Lower lobe of right lung (tissue), 2 donors: ENCODE data around the gene SCLY. TPM values are rescaled to one million over a fixed set of nuclear protein-coding genes. Genes with fewer than 3 reads are reported as not detected.
"Not testable (repeated sequence)": the region's sequence is repeated elsewhere in the genome, so short reads cannot be mapped to it uniquely, and the experiment has no call there.

Experiments
- ATAC-seq, 2 donors: fragments of 200-7000 bp; cut with Tn5 transposase; one replicate each; pipeline ENCODE4 v1.9.1; 2020 to 2022; ENCODE audit warnings: mild to moderate bottlenecking in 2 of 2, moderate library complexity in 2 of 2
- DNase-seq: peaks from one replicate; pipeline ENCODE4 v3.0.0-alpha.2; 2020
- H3K27ac ChIP-seq: fragments of 200-600 bp; one replicate; pipeline ENCODE4 v1.8.0; 2022
- H3K27me3 ChIP-seq: fragments of 200-600 bp; one replicate; pipeline ENCODE4 v1.8.0; 2022; ENCODE audit warnings: low read depth
- H3K36me3 ChIP-seq: fragments of 200-600 bp; one replicate; pipeline ENCODE4 v1.8.0; 2022; ENCODE audit warnings: mild to moderate bottlenecking
- H3K4me1 ChIP-seq: fragments of 200-600 bp; one replicate; pipeline ENCODE4 v1.8.0; 2022
- H3K4me3 ChIP-seq: fragments of 200-600 bp; one replicate; pipeline ENCODE4 v1.8.0; 2022; ENCODE audit warnings: mild to moderate bottlenecking
- H3K9me3 ChIP-seq: fragments of 200-600 bp; one replicate; pipeline ENCODE4 v1.8.0; 2022
- intact Hi-C: fragments of 100-400 bp; cut with DNase I; formaldehyde crosslinking; loops from one replicate; pipeline ENCODE4 v1.11.0; 2022
- total RNA-seq: library from RNA; stranded (reverse); fragmentation: NEBNext Ultra II Directional; extraction: Animal tissue kit (Norgen Biotek cat#: 25700); gene quantifications from one replicate; pipeline ENCODE4 v1.2.1, GENCODE V29; 2021
- TF ChIP-seq, protein P1 (sequence below): fragments of 200-600 bp; IDR thresholded peaks from one replicate; pipeline ENCODE4 v1.8.0; 2022; ENCODE audit warnings: antibody characterized with exemption, mild to moderate bottlenecking
- donor health status: DM: no; HTN: yes; CAD: no; lungs with severe emphysema.

The SCLY gene
- total RNA-seq, 1 donor from 2014 or later: 12.4 TPM

DNA sequence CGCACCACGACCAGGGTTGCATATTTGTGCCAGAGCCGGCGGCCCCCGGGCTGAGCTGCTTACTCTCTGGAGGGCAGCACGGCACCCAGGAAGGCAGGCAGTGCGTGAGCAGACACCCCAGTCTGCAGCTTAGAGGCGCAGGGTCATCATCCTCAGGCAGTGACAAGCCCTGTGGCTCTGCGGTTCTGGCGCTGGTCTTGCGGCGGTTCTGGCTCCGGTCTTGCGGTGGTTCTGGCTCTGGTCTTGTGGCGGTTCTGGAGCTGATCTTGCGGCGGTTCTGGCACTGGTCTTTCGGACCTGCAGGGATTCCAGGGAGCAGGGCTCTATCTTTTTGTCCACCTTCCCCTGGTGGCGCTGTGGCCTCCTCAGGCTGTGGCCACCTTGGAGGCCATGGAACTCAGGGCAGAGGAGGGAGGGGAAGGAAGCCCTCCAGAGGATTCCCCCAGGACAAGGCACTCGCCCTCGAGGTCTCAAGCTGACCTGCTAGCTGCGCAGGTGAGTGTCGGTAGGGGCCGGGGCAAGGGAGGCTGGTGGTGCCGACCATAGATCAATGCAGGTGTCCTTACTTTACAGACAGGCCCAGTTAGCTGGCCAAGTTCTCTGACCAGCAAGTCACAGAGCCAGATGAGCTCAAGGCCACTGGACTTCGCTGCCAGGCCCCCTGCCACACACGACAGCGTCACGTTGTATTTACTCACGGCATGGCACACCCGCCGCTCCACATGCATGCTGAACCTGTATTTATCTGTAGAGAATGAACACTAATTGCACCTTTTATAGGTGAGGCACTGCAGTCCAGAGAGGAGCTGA is 54.3 kb downstream of the SCLY start:
- ATAC-seq (no peak), DNase-seq (peak; percentile 30)
- Histone ChIP-seq H3K4me3 (no peak overlapping the region), H3K9me3 (no peaks in the 10 kb centered on the region), H3K36me3 (no peaks in the 10 kb centered on the region), H3K27me3 (peaks cover 22% of the 10 kb centered on the region), H3K4me1 (no peaks in the 10 kb centered on the region), H3K27ac (no peak overlapping the region)
- intact Hi-C loops: no loop called here
- TF ChIP-seq, protein P1, sequence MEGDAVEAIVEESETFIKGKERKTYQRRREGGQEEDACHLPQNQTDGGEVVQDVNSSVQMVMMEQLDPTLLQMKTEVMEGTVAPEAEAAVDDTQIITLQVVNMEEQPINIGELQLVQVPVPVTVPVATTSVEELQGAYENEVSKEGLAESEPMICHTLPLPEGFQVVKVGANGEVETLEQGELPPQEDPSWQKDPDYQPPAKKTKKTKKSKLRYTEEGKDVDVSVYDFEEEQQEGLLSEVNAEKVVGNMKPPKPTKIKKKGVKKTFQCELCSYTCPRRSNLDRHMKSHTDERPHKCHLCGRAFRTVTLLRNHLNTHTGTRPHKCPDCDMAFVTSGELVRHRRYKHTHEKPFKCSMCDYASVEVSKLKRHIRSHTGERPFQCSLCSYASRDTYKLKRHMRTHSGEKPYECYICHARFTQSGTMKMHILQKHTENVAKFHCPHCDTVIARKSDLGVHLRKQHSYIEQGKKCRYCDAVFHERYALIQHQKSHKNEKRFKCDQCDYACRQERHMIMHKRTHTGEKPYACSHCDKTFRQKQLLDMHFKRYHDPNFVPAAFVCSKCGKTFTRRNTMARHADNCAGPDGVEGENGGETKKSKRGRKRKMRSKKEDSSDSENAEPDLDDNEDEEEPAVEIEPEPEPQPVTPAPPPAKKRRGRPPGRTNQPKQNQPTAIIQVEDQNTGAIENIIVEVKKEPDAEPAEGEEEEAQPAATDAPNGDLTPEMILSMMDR: no peak

DNA sequence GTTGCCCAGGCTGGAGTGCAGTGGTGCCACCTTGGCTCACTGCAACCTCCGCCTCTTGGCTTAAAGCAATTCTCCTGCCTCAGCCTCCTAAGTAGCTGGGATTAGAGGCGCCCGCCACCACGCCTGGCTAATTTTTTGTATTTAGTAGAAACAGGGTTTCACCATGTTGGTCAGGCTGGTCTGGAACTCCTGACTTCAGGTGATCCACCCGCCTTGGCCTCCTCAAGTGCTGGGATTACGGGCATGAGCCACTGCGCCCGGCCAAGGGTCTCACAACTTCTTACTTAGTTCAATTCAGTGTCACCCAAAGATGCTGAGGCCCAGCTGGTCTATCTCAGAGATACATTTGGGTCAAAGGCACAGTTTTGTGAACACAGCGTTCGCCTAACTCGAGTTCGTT is 54.9 kb downstream of the SCLY start:
- H3K27ac ChIP-seq, H3K4me1 ChIP-seq, ATAC-seq, H3K36me3 ChIP-seq, H3K4me3 ChIP-seq, intact Hi-C loops, H3K9me3 ChIP-seq: not testable (repeated sequence)
- DNase-seq: peak; percentile 30
- H3K27me3 ChIP-seq: peaks cover 26% of the 10 kb centered on the region

DNA sequence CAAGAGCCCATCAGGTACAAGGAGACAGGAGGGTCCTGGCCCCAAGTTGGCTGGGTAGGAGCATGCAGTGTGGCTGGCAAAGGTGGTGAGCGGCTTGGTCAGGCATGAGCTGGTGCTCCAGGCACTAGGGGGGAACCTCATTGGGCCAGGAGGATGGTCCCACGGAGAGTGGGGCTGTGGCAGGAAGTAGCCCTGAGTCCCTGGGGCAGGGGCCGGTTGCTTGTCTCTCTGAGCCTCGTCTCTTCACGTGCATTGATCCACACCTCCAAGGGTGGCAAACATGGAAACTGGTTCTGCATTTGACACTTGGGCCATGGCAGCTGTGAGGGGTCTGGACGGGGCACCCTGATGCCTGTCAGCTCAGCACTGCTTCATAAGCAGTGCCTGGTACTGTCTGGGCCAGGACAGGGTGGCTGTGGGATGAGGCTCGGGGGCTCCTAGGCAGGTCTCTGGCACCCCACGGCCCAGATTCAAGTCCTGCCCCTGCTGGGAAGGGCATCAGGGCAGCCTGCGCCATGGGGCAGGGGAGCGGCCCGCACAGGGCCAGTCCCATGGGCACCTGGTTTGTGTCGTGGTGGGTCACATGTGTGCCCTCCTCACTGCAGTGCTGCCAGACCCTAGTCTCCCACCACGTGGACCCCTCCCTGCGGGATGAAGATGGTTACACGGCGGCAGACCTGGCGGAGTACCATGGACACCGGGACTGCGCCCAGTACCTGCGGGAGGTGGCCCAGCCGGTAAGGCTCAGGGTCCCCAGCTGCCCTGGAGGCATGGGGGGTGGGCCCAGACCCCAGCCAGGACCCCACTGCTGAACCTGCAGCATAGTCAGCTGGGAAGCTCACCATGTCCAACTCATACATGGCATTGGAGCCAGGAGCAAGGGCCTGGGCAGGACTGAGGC is 55.7 kb downstream of the SCLY start:
- H3K27me3 ChIP-seq: peaks cover 32% of the 10 kb centered on the region
- H3K4me1 ChIP-seq: no peaks in the 10 kb centered on the region
- ATAC-seq: peak in 1 of 2 donors; percentile 9
- no peak overlapping the region for H3K27ac ChIP-seq
- no peaks in the 10 kb centered on the region for H3K36me3 ChIP-seq
- H3K9me3 ChIP-seq: no peaks in the 10 kb centered on the region
- TF ChIP-seq, protein P1: no peak
- no peak overlapping the region for H3K4me3 ChIP-seq
- intact Hi-C loops: no loop called here
- DNase-seq: peak; percentile 33

DNA sequence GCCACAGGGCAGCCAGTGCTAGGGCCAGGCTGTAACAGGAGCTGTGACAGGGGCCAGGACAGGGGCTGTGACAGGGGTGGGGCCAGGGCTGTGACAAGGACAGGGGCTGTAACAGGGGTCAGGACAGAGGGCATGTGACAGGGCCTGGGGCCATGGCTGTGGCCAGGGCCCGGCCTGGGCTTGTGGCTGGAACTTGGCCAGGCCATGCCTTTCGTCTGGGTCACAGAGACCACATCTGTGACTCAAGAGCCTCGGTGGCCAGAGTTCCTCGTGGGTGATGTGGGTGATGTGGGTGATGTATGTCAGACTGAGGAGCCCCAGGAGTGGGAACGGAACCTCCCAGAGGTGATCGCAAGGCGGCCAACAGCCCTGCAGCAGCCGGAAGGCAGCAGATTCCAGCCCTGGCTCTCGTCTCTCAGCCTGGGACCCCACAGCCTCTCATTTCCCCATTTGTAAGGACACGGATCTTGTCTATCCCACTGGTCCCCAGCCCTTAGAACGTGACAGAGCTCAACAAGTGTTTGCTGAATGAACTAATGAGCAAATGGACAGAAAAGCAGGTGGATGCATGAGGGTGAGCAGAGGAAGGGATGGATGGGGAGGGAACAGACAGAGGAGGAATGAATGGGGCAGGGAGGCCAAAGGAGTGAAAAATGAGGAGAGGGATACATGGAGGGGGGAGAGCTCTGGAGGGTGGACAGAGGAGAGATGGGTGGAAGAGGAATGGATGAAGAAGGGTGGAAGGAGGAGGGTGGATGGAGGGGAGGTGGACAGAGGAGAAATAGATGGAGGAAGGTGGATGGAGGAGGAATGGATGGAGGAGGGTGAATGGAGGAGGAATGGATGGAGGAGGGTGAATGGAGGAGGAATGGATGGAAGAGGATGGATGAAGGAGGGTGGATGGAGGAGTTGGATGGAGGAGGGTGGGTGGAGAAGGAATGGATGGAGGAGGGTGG is 56.7 kb downstream of the SCLY start:
- ATAC-seq (peak in 1 of 2 donors; percentile 6), DNase-seq (no peak)
- no peak overlapping the region for H3K4me3 ChIP-seq
- no peaks in the 10 kb centered on the region for H3K9me3 ChIP-seq
- intact Hi-C loops: no loop called here
- H3K36me3 ChIP-seq: no peaks in the 10 kb centered on the region
- H3K4me1 ChIP-seq: no peaks in the 10 kb centered on the region
- H3K27ac ChIP-seq: no peak overlapping the region
- TF ChIP-seq, protein P1: no peak
- H3K27me3 ChIP-seq: peaks cover 32% of the 10 kb centered on the region

DNA sequence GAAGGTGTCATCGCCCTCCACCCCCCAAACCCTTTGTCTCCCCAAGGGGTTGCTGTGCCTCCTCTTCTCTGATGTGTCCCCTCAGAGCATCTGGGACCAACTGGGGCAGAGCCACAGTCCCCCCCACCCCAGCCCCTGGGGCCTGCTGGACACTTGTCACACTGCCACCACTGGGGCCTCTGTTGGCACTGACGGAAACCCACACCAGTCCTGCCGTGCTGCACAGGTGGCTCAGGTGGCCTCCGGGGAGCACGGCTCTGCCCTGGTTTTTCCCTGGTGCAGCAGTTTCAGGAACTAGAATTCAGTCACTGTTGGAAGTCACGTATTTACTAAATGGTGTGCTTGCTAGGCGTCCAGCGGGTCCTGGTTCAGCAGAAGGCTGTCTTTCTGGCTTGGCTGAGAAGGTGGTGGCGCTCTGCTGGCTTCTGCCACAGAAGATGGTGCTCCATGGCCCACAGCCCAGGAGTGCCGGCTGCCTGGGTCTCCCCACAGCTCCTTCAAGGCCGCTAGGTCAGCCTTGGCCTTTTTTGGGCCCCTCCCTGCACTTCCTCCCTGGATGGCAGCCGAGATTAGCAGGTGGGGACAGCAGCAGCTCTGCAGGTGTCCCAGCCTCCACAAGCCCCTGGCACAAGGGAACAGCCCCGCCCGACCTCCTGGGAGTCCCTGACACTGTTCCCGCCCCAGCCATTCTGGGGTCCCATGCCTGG is 59.1 kb downstream of the SCLY start:
- intact Hi-C loops: no loop called here
- DNase-seq: peak; percentile 24
- Histone ChIP-seq H3K36me3 (no peaks in the 10 kb centered on the region), H3K9me3 (no peaks in the 10 kb centered on the region), H3K4me3 (no peak overlapping the region), H3K27me3 (peaks cover 32% of the 10 kb centered on the region), H3K4me1 (no peaks in the 10 kb centered on the region), H3K27ac (no peak overlapping the region)
- ATAC-seq: no peak
- TF ChIP-seq, protein P1: no peak
